ENCODE measurements around the gene GOLGA6A. TPM values are rescaled to one million over a fixed set of nuclear protein-coding genes. Genes with fewer than 3 reads are reported as not detected.
"Not testable (repeated sequence)": the region's sequence is repeated elsewhere in the genome, so short reads cannot be mapped to it uniquely, and the experiment has no call there.

GOLGA6A gene
- total RNA-seq, 6 donors from 2014 or later: 0.30 TPM; not detected in 5

DNA sequence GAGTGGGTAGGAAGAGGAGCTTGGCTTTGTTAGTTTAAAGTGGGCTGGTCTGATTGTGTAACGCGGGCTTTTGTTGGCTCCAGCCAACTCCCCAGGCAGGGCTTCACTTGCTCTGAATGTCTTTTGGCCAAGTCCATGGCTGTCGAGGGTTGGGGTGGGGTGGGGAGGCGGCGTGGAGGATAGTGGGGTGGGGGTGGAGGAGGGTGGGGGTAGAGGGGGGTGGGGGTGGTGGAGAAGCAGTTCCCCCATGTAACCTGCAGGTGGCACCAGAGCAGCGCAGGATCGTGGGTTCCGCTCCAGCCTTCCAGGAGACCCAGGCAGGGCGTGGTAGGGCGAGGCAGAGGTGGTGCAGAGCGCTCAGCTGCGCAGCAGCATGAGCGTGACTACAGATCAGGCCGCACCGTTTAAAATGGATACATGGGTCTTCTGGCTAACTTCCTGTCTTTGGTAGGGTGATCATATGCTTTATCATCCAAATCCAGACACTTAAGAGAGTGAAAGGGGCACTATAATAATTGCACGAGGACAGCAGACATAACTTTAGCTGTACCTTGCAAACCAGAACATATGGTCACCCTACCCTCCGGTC, 28.3 kb downstream of the GOLGA6A start:
- ATAC-seq (ENCODE audit: low FRiP score in 2 of 2): peak; percentile 88 to 91
- Histone ChIP-seq H3K27ac (peak overlapping the region in 2 of 4 donors; percentile 42 to 44), H3K9me3 (no peaks in the 10 kb centered on the region), H3K36me3 (peaks cover 0 to 3% (median 0%) of the 10 kb centered on the region in 4 donors), H3K4me3 (peak overlapping the region in 1 of 4 donors; percentile 19), H3K4me1 (peaks cover 28 to 44% (median 33%) of the 10 kb centered on the region in 4 donors), H3K27me3 (no peaks in the 10 kb centered on the region)
- TF ChIP-seq POLR2AphosphoS5 (IDR thresholded peaks at IDR 0.05) (no peak), EP300 (IDR thresholded peaks at IDR 0.05) (no peak), POLR2A (IDR thresholded peaks at IDR 0.05) (no peak)
- TF ChIP-seq, protein P1, sequence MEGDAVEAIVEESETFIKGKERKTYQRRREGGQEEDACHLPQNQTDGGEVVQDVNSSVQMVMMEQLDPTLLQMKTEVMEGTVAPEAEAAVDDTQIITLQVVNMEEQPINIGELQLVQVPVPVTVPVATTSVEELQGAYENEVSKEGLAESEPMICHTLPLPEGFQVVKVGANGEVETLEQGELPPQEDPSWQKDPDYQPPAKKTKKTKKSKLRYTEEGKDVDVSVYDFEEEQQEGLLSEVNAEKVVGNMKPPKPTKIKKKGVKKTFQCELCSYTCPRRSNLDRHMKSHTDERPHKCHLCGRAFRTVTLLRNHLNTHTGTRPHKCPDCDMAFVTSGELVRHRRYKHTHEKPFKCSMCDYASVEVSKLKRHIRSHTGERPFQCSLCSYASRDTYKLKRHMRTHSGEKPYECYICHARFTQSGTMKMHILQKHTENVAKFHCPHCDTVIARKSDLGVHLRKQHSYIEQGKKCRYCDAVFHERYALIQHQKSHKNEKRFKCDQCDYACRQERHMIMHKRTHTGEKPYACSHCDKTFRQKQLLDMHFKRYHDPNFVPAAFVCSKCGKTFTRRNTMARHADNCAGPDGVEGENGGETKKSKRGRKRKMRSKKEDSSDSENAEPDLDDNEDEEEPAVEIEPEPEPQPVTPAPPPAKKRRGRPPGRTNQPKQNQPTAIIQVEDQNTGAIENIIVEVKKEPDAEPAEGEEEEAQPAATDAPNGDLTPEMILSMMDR (IDR thresholded peaks at IDR 0.05): peak; percentile 23 to 86 (median 50)
- peak; percentile 78 to 85 for DNase-seq
- 10 to 24% methylated on average over 7 to 17 of the region's 17 CpGs for WGBS, 2 donors

DNA sequence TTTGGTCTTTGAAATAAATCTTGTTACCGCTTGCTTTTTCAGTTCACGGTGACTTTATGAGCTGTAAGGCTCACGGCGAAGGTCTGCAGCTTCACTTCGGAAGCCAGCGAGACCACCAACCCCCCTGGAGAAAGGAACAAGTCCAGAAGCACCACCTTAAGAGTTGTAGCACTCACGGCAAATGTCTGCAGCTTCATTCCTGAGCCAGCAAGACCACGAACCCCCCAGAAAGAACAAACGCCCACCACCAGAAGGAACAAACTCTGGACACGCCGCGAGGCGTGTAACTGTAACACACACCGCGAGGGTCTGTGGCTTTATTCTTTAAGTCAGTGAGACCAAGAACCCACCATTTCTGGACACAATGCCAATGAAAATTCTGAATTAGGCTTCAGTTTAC, 28.8 kb downstream of the GOLGA6A start:
- TF ChIP-seq, protein P1 (IDR thresholded peaks at IDR 0.05): no peak
- TF ChIP-seq POLR2A (IDR thresholded peaks at IDR 0.05) (no peak), POLR2AphosphoS5 (IDR thresholded peaks at IDR 0.05) (no peak), EP300 (IDR thresholded peaks at IDR 0.05) (no peak)
- DNase-seq (no peak), ATAC-seq (ENCODE audit: low FRiP score in 2 of 2) (no peak)
- Histone ChIP-seq H3K9me3 (no peaks in the 10 kb centered on the region), H3K4me1 (peaks cover 28 to 50% (median 36%) of the 10 kb centered on the region in 4 donors), H3K27ac (peak overlapping the region in 2 of 4 donors; percentile 42 to 44), H3K36me3 (peaks cover 0 to 3% (median 0%) of the 10 kb centered on the region in 4 donors), H3K27me3 (no peaks in the 10 kb centered on the region), H3K4me3 (no peak overlapping the region)
- 80 to 89% methylated on average over 14 to 15 of the region's 15 CpGs for WGBS, 2 donors

DNA sequence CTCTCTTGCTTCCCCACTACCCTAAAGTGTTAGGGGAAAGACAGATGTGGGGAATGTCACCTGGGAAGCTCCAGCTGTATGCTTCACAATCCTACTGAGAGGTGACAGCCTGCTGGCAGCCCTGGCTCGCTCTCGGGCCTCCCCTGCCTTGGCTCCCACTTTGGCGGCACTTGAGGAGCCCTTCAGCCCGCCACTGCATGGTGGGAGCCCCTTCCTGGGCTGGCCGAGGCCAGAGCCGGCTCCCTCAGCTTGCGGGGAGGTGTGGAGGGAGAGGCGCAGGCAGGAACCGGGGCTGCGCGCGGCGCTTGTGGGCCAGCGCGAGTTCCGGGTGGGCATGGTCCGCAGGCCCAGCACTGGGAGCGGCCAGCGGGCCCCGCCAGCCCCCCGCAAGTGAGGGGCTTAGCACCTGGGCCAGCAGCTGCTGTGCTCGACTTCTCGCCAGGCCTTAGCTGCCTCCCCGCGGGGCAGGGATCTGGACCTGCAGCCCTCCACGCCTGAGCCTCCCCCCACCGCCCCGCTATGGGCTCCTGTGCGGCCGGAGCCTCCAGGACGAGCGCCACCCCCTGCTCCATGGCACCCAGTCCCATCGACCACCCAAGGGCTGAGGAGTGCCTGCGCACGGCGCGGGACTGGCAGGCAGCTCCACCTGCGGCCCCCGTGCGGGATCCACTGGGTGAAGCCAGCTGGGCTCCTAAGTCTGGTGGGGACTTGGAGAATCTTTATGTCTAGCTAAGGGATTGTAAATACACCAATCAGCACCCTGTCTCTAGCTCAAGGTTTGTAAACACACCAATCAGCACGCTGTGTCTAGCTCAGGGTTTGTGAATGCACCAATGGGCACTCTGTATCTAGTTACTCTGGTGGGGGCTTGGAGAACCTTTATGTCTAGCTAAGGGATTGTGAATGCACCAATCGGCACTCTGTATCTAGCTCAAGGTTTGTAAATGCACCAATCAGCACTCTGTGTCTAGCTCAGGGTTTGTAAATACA, 29.8 kb downstream of the GOLGA6A start:
- ATAC-seq (ENCODE audit: low FRiP score in 2 of 2); H3K27me3 ChIP-seq; H3K4me3 ChIP-seq; H3K9me3 ChIP-seq; H3K36me3 ChIP-seq: not testable (repeated sequence)
- Histone ChIP-seq H3K4me1 (peaks cover 35 to 59% (median 45%) of the 10 kb centered on the region in 4 donors), H3K27ac (peak overlapping the region in 3 of 4 donors; percentile 56 to 88 (median 77))
- WGBS, 2 donors: 92 to 96% methylated on average over 2 to 38 of the region's 42 CpGs
- DNase-seq: peak in 1 of 2 donors; percentile 78

DNA sequence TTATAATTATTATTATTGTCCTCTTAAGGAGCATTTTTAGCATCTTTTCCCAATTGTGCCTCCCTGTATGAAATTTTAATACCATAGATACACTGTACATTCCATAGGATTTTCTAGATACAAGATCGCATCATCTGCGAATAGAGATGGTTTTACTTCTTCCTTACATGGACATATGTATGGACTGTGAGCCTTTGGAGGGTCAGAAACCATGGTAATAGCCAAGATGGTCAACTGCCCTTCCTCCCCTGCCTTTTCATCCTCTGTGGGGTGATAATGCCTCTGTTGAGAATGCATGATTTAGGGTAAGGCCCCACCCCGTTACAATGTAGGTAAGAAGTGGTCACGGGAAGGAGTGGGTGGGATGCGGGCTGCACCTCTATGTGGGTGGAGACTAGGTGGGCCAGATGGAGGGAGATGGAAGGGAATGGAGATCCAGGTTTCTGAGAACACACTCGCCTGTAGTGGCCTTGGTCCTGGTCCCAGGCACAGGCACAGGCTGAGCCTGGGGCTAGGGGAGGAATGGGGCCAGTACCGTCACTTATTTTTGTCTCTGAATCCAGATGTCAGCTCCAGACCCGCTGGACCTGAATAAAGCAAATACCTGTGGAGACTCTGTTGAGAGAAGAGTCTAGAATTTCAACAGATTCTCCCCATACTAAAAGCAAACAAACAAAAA, 31.7 kb downstream of the GOLGA6A start:
- peak in 1 of 2 donors; percentile 46 for ATAC-seq (ENCODE audit: low FRiP score in 2 of 2)
- 82 to 84% methylated on average over 8 of the region's 8 CpGs for WGBS, 2 donors
- no peaks in the 10 kb centered on the region for H3K9me3 ChIP-seq

DNA sequence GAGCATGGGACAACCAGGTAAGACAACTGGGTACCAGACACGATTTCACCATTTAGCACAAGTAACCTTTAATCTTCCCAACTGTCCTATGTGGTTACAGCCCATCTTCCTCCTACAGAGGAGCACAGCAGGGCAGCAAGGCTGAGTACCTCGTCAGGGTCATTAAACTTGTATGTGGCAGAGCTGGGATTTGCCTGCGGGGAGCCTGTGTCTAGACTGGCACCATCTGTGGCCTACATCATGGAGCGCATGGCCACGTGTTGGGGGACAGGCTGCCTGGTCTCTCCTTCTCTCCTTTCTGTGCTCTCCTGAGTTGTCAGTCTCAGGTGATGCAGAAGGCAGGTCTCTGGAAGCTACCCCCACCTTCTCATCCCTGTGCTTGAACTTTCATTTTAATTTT, 32.2 kb downstream of the GOLGA6A start:
- Histone ChIP-seq H3K27ac (peak overlapping the region; percentile 6 to 88 (median 78)), H3K27me3 (no peaks in the 10 kb centered on the region), H3K4me3 (no peak overlapping the region), H3K9me3 (no peaks in the 10 kb centered on the region), H3K4me1 (peaks cover 36 to 61% (median 46%) of the 10 kb centered on the region in 4 donors), H3K36me3 (peaks cover 0 to 5% (median 1%) of the 10 kb centered on the region in 4 donors)
- no peak for DNase-seq
- TF ChIP-seq, protein P1 (IDR thresholded peaks at IDR 0.05): no peak
- TF ChIP-seq POLR2A (IDR thresholded peaks at IDR 0.05): no peak
- TF ChIP-seq POLR2AphosphoS5 (IDR thresholded peaks at IDR 0.05): no peak
- TF ChIP-seq EP300 (IDR thresholded peaks at IDR 0.05): no peak
- no peak for ATAC-seq (ENCODE audit: low FRiP score in 2 of 2)
- WGBS, 2 donors: 81 to 87% methylated on average over 5 of the region's 5 CpGs

More for the DNA sequence above, 31.7 kb downstream of the GOLGA6A start:
- Histone ChIP-seq H3K27ac (peak overlapping the region; percentile 66 to 88 (median 78)), H3K4me1 (peaks cover 36 to 61% (median 46%) of the 10 kb centered on the region in 4 donors), H3K27me3 (no peaks in the 10 kb centered on the region), H3K36me3 (no peaks in the 10 kb centered on the region), H3K4me3 (no peak overlapping the region)
- DNase-seq: no peak
- TF ChIP-seq EP300 (IDR thresholded peaks at IDR 0.05): no peak
- no peak for TF ChIP-seq POLR2AphosphoS5 (IDR thresholded peaks at IDR 0.05)

All from upper lobe of left lung (tissue), 6 donors.